HG03521 (cell line): ENCODE measurements around the gene BBS9.
"Not testable (repeated sequence)": the region's sequence is repeated elsewhere in the genome, so short reads cannot be mapped to it uniquely, and the experiment has no call there.

Experiments used
- ATAC-seq: cut with Tn5 transposase; IDR thresholded peaks from one replicate; pipeline ENCODE4 v1.9.1; 2021; ENCODE audit warnings: mild to moderate bottlenecking, moderate library complexity; ENCODE audit not compliant: unreplicated experiment

BBS9 gene

GRCh38 chr7:33128990-33129805 is at the start of gene BBS9:
Gene BBS9 (plus strand): TSS chr7:33129564. CDS start chr7:33146253, 16,689 bp downstream.
- ATAC-seq: peak; percentile 99

GRCh38 chr7:33079763-33080690 is 49.3 kb upstream of the BBS9 start:
- ATAC-seq: no peak

GRCh38 chr7:33087356-33087755 is 42.0 kb upstream of the BBS9 start:
- ATAC-seq: no peak

GRCh38 chr7:33087858-33088257 is 41.5 kb upstream of the BBS9 start:
- no peak for ATAC-seq

GRCh38 chr7:33089142-33089541 is 40.2 kb upstream of the BBS9 start:
- no peak for ATAC-seq

GRCh38 chr7:33091111-33091531 is 38.2 kb upstream of the BBS9 start:
- no peak for ATAC-seq

- no peak for ATAC-seq
Observed at GRCh38 chr7:33091641-33092191, 37.6 kb upstream of the BBS9 start.

- no peak for ATAC-seq
Observed at GRCh38 chr7:33093266-33093665, 36.1 kb upstream of the BBS9 start.

GRCh38 chr7:33094745-33095275 is 34.6 kb upstream of the BBS9 start:
- ATAC-seq: not testable (repeated sequence)

- ATAC-seq: no peak
Observed at GRCh38 chr7:33099154-33099940, 30.0 kb upstream of the BBS9 start.

- ATAC-seq: no peak
Observed at GRCh38 chr7:33100770-33101169, 28.6 kb upstream of the BBS9 start.

GRCh38 chr7:33101906-33102305 is 27.5 kb upstream of the BBS9 start:
- no peak for ATAC-seq

- ATAC-seq: peak; percentile 23
Observed at GRCh38 chr7:33107136-33108066, 22.0 kb upstream of the BBS9 start.

- peak; percentile 9 for ATAC-seq
Observed at GRCh38 chr7:33108554-33109004, 20.8 kb upstream of the BBS9 start.

GRCh38 chr7:33109005-33109757 is 20.2 kb upstream of the BBS9 start, which contains the start of gene RP9:
Gene RP9 (minus strand): TSS chr7:33109404. CDS start chr7:33109372, 32 bp downstream.
- ATAC-seq: peak; percentile 83

- ATAC-seq: no peak
Observed at GRCh38 chr7:33109758-33110238, 19.6 kb upstream of the BBS9 start.

- no peak for ATAC-seq
Observed at GRCh38 chr7:33111614-33112013, 17.8 kb upstream of the BBS9 start.

GRCh38 chr7:33114976-33115375 is 14.4 kb upstream of the BBS9 start:
- ATAC-seq: no peak
